SU-DHL-6 (cell line): ENCODE results near the gene CREB5.

Source experiments
- CTCF ChIP-seq: fragments of 200-600 bp; sonication (generic); IDR thresholded peaks from one replicate; pipeline ENCODE4 v1.5.1; 2017; ENCODE audit warnings: antibody characterized with exemption, mild to moderate bottlenecking, low read length, moderate library complexity; ENCODE audit not compliant: insufficient read depth, poor library complexity, severe bottlenecking
- EZH2phosphoT487 ChIP-seq: fragments of 200-600 bp; sonication (generic), shearing (Covaris generic); conservative IDR thresholded peaks from 2 replicates; pipeline ENCODE4 v1.6.1; 2018; ENCODE audit warnings: mild to moderate bottlenecking, antibody characterized with exemption, low read length, moderate library complexity, mixed read lengths

GRCh38 chr7:28835800-28836199 lies 423.5 kb downstream of the CREB5 start:
- TF ChIP-seq CTCF (no peak), EZH2phosphoT487 (no peak)
